ENCODE results near the gene MICA. TPM values are rescaled to one million over a fixed set of nuclear protein-coding genes. Genes with fewer than 3 reads are reported as not detected.
A peak's percentile ranks its signal among the peaks of the same experiment; 100 is the strongest.
"Not testable (repeated sequence)": the region's sequence is repeated elsewhere in the genome, so short reads cannot be mapped to it uniquely, and the experiment has no call there.

The MICA gene
- polyA plus RNA-seq, 3 donors = 5.6 to 16.5 (median 6.9) TPM

GRCh38 chr6:31412506-31412905 is 9.1 kb downstream of the MICA start:
- H3K4me1 Mint-ChIP-seq = peaks cover 10% of the 10 kb centered on the region
- no peak overlapping the region for H2AFZ ChIP-seq (ENCODE audit: insufficient read depth, low read depth, low read length, poor library complexity, severe bottlenecking)
- DNase-seq = no peak
- H3K9me3 Mint-ChIP-seq = peaks cover 3 to 13% (median 10%) of the 10 kb centered on the region in 7 donors
- 96% methylated on average over 5 of the region's 8 CpGs for WGBS (ENCODE audit: insufficient coverage)
- peaks cover 0 to 2% (median 2%) of the 10 kb centered on the region in 3 donors for H3K27me3 Mint-ChIP-seq (ENCODE audit: low read depth in 3 of 3)
- no peak overlapping the region for H3K9ac ChIP-seq (ENCODE audit: insufficient read depth, low read length, poor library complexity, severe bottlenecking)
- H3K27ac ChIP-seq (ENCODE audit: low read depth in 1 of 2, low read length in 2 of 2) = no peak overlapping the region
- peaks cover 51% of the 10 kb centered on the region for H4K20me1 ChIP-seq (ENCODE audit: insufficient read depth, low read length)
- H3K4me2 ChIP-seq (replicated peaks; ENCODE audit: extremely low read depth, low read length, poor library complexity, severe bottlenecking) = no peak overlapping the region
- peaks cover 37% of the 10 kb centered on the region for H3K79me2 ChIP-seq (ENCODE audit: insufficient read depth, low read length)
- peak overlapping the region in 3 of 7 donors; percentile 20 to 60 (median 25) for H3K27ac Mint-ChIP-seq
- TF ChIP-seq, protein P1, sequence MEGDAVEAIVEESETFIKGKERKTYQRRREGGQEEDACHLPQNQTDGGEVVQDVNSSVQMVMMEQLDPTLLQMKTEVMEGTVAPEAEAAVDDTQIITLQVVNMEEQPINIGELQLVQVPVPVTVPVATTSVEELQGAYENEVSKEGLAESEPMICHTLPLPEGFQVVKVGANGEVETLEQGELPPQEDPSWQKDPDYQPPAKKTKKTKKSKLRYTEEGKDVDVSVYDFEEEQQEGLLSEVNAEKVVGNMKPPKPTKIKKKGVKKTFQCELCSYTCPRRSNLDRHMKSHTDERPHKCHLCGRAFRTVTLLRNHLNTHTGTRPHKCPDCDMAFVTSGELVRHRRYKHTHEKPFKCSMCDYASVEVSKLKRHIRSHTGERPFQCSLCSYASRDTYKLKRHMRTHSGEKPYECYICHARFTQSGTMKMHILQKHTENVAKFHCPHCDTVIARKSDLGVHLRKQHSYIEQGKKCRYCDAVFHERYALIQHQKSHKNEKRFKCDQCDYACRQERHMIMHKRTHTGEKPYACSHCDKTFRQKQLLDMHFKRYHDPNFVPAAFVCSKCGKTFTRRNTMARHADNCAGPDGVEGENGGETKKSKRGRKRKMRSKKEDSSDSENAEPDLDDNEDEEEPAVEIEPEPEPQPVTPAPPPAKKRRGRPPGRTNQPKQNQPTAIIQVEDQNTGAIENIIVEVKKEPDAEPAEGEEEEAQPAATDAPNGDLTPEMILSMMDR (IDR thresholded peaks at IDR 0.05) = no peak
- no peaks in the 10 kb centered on the region for H3K27me3 ChIP-seq (ENCODE audit: control insufficient read depth in 2 of 2, insufficient read depth in 2 of 2, low read length in 2 of 2)
- H3K36me3 ChIP-seq (replicated peaks in 1 of 2; ENCODE audit: control insufficient read depth in 1 of 2, insufficient read depth in 2 of 2, low read length in 2 of 2) = peaks cover 54 to 72% of the 10 kb centered on the region in 2 donors
- no peak overlapping the region for H3K4me3 Mint-ChIP-seq
- peaks cover 63 to 79% of the 10 kb centered on the region in 2 donors for H3K36me3 Mint-ChIP-seq
- peaks cover 0 to 10% of the 10 kb centered on the region in 2 donors for H3K4me1 ChIP-seq (ENCODE audit: control insufficient read depth in 1 of 2, insufficient read depth in 2 of 2, low read length in 2 of 2)
- intact Hi-C loops (cut with micrococcal nuclease) = no loop called here
- H3K9me3 ChIP-seq (replicated peaks in 1 of 2; ENCODE audit: control insufficient read depth in 1 of 2, insufficient read depth in 1 of 2, low read length in 2 of 2) = peaks cover 0 to 6% of the 10 kb centered on the region in 2 donors
- H3K4me3 ChIP-seq (replicated peaks in 1 of 3; ENCODE audit: low read depth in 2 of 3, low read length in 3 of 3) = no peak overlapping the region

GRCh38 chr6:31414148-31414770 is 10.9 kb downstream of the MICA start:
- H3K4me2 ChIP-seq (replicated peaks; ENCODE audit: extremely low read depth, low read length, poor library complexity, severe bottlenecking); H3K9me3 ChIP-seq (replicated peaks in 1 of 2; ENCODE audit: control insufficient read depth in 1 of 2, insufficient read depth in 1 of 2, low read length in 2 of 2); H3K27ac ChIP-seq (ENCODE audit: low read depth in 1 of 2, low read length in 2 of 2); DNase-seq; H2AFZ ChIP-seq (ENCODE audit: insufficient read depth, low read depth, low read length, poor library complexity, severe bottlenecking); H3K4me1 Mint-ChIP-seq; H3K4me1 ChIP-seq (ENCODE audit: control insufficient read depth in 1 of 2, insufficient read depth in 2 of 2, low read length in 2 of 2); H3K27me3 ChIP-seq (ENCODE audit: control insufficient read depth in 2 of 2, insufficient read depth in 2 of 2, low read length in 2 of 2); H3K4me3 Mint-ChIP-seq; H3K27me3 Mint-ChIP-seq (ENCODE audit: low read depth in 3 of 3); intact Hi-C loops (cut with micrococcal nuclease); H3K4me3 ChIP-seq (replicated peaks in 1 of 3; ENCODE audit: low read depth in 2 of 3, low read length in 3 of 3); H3K9ac ChIP-seq (ENCODE audit: insufficient read depth, low read length, poor library complexity, severe bottlenecking): not testable (repeated sequence)
- Histone ChIP-seq H4K20me1 (ENCODE audit: insufficient read depth, low read length) (peaks cover 34% of the 10 kb centered on the region), H3K36me3 (replicated peaks in 1 of 2; ENCODE audit: control insufficient read depth in 1 of 2, insufficient read depth in 2 of 2, low read length in 2 of 2) (peaks cover 54 to 72% of the 10 kb centered on the region in 2 donors), H3K79me2 (ENCODE audit: insufficient read depth, low read length) (peaks cover 20% of the 10 kb centered on the region)
- Mint-ChIP-seq H3K9me3 (peaks cover 3 to 13% (median 10%) of the 10 kb centered on the region in 7 donors), H3K27ac (peak overlapping the region in 2 of 7 donors; percentile 62 to 73), H3K36me3 (peaks cover 63 to 77% of the 10 kb centered on the region in 2 donors)
- WGBS (ENCODE audit: insufficient coverage) = 100% methylated on average over 4 of the region's 7 CpGs
